OCI-LY7 (cell line): ENCODE data around the gene ANKRD53. TPM values are rescaled to one million over a fixed set of nuclear protein-coding genes. Genes with fewer than 3 reads are reported as not detected.

Source experiments
- BruUV-seq: library from RNA; stranded (reverse); fragments of 400-500 nt; replicated peaks from 2 replicates; lab custom pipeline; 2021; lab: Mats Ljungman, UMichigan
- CTCF ChIA-PET: fragments of 300-600 bp; sonication (Branson Sonifier 250); formaldehyde crosslinking; loops from one replicate; lab custom pipeline; 2022; ENCODE audit warnings: antibody characterized with exemption; ENCODE audit not compliant: unreplicated experiment; lab: Charles Lee
- POLR2A ChIA-PET: fragments of 300-600 bp; sonication (Branson Sonifier 250); formaldehyde crosslinking; loops from one replicate; lab custom pipeline; 2022; ENCODE audit warnings: antibody characterized with exemption; lab: Charles Lee
- DNase-seq: peaks from one replicate; pipeline ENCODE4 v3.0.0-alpha.2; 2015; ENCODE audit warnings: low spot score
- H2AFZ ChIP-seq: fragments of 200-600 bp; sonication (generic), shearing (Covaris generic); 2 replicates; pipeline ENCODE4 v1.6.1; 2014; ENCODE audit warnings: mild to moderate bottlenecking, antibody characterized with exemption, low read length, moderate library complexity
- H3K27ac ChIP-seq: fragments of 200-600 bp; sonication (generic); 2 replicates; pipeline ENCODE4 v1.5.1; 2014; ENCODE audit warnings: mixed run types, low read depth, mild to moderate bottlenecking, moderate library complexity, low read length, inconsistent platforms; ENCODE audit not compliant: poor library complexity, severe bottlenecking
- H3K36me3 ChIP-seq: fragments of 200-600 bp; sonication (generic); 2 replicates; pipeline ENCODE4 v1.6.1; 2014; ENCODE audit warnings: mild to moderate bottlenecking, antibody characterized with exemption, low read length, moderate library complexity, mixed read lengths; ENCODE audit not compliant: insufficient read depth
- H3K4me1 ChIP-seq: fragments of 200-600 bp; sonication (generic); 2 replicates; pipeline ENCODE4 v1.5.1; 2014; ENCODE audit warnings: mild to moderate bottlenecking, low read length; ENCODE audit not compliant: insufficient read depth, poor library complexity, severe bottlenecking
- H3K4me2 ChIP-seq: fragments of 200-600 bp; sonication (generic); 2 replicates; pipeline ENCODE4 v1.6.1; 2014; ENCODE audit warnings: mild to moderate bottlenecking, low read length
- H3K4me3 ChIP-seq: fragments of 200-600 bp; sonication (generic); 2 replicates; pipeline ENCODE4 v1.5.1; 2014; ENCODE audit warnings: mild to moderate bottlenecking, low read depth, low read length; ENCODE audit not compliant: poor library complexity, severe bottlenecking
- H3K79me2 ChIP-seq: fragments of 200-600 bp; sonication (generic); 2 replicates; pipeline ENCODE4 v1.6.1; 2016; ENCODE audit warnings: low read depth, mild to moderate bottlenecking, low read length, moderate library complexity, mixed read lengths; ENCODE audit not compliant: insufficient read depth
- H3K9me2 ChIP-seq: fragments of 200-600 bp; sonication (generic); 2 replicates; pipeline ENCODE4 v1.6.1; 2016; ENCODE audit warnings: mild to moderate bottlenecking, low read length, mixed read lengths; ENCODE audit not compliant: insufficient read depth
- H3K9me3 ChIP-seq: fragments of 200-600 bp; sonication (generic); 2 replicates; pipeline ENCODE4 v1.6.1; 2014; ENCODE audit warnings: mild to moderate bottlenecking, mixed run types, low read length, mixed read lengths
- H4K20me1 ChIP-seq: fragments of 200-600 bp; sonication (generic); 2 replicates; pipeline ENCODE4 v1.6.1; 2014; ENCODE audit warnings: mild to moderate bottlenecking, antibody characterized with exemption, low read length, moderate library complexity, mixed read lengths; ENCODE audit not compliant: insufficient read depth
- CTCF ChIP-seq: fragments of 200-600 bp; sonication (generic); conservative IDR thresholded peaks from 2 replicates; pipeline ENCODE4 v1.5.1; 2014; ENCODE audit warnings: mild to moderate bottlenecking, antibody characterized with exemption, low read length, moderate library complexity, mixed read lengths
- EZH2phosphoT487 ChIP-seq: fragments of 200-600 bp; sonication (generic); IDR thresholded peaks from 2 replicates; pipeline ENCODE4 v1.6.1; 2018; ENCODE audit warnings: low read depth, borderline replicate concordance, mild to moderate bottlenecking, mixed run types, antibody characterized with exemption, low read length, moderate library complexity, mixed read lengths
- intact Hi-C: fragments of 100-400 bp; cut with micrococcal nuclease; formaldehyde crosslinking; loops from one replicate; pipeline ENCODE4 v1.10.0; 2022; ENCODE audit not compliant: unreplicated experiment
- total RNA-seq, 2 experiments: library from RNA; depleted of rRNA in 1 of 2; stranded (reverse); fragments of >200 nt in 1 of 2; shearing (Covaris generic) in 1 of 2; gene quantifications; 2 replicates each; pipeline ENCODE4 v1.2.3, GENCODE V29; 2014 to 2022

The ANKRD53 gene
- total RNA-seq, 2 experiments from 2014 or later = not detected

- POLR2A ChIA-PET = no interaction called here
- Histone ChIP-seq H2AFZ (no peak overlapping the region), H3K36me3 (no peaks in the 10 kb centered on the region), H3K9me3 (no peaks in the 10 kb centered on the region), H3K9me2 (no peaks in the 10 kb centered on the region), H3K4me2 (no peak overlapping the region), H3K79me2 (no peaks in the 10 kb centered on the region), H3K27ac (no peak overlapping the region), H3K4me3 (no peak overlapping the region), H4K20me1 (no peaks in the 10 kb centered on the region), H3K4me1 (peaks cover 16% of the 10 kb centered on the region)
- CTCF ChIA-PET = no interaction called here
- TF ChIP-seq EZH2phosphoT487 (no peak), CTCF (no peak)
- BruUV-seq = no TSS peak
- DNase-seq = no peak
- intact Hi-C loops = no loop called here
Measured at GRCh38 chr2:70961648-70961994, 16.8 kb upstream of the ANKRD53 start.

- Histone ChIP-seq H3K27ac (no peak overlapping the region), H3K36me3 (no peaks in the 10 kb centered on the region), H3K4me2 (no peak overlapping the region), H3K4me3 (no peak overlapping the region), H3K4me1 (peaks cover 16% of the 10 kb centered on the region), H3K9me2 (no peaks in the 10 kb centered on the region), H3K9me3 (no peaks in the 10 kb centered on the region), H4K20me1 (no peaks in the 10 kb centered on the region), H2AFZ (no peak overlapping the region), H3K79me2 (no peaks in the 10 kb centered on the region)
- BruUV-seq = no TSS peak
- POLR2A ChIA-PET = interaction anchor here (1.2 kb wide), 1 partner anchor 9 kb away, joined by 3 read pairs; no protein-coding TSS in a partner anchor
- no peak for TF ChIP-seq CTCF
- TF ChIP-seq EZH2phosphoT487 = no peak
- no peak for DNase-seq
- intact Hi-C loops = no loop called here
- CTCF ChIA-PET = interaction anchor here (1.2 kb wide), 1 partner anchor 9 kb away, joined by 3 read pairs; no protein-coding TSS in a partner anchor
Measured at GRCh38 chr2:70962211-70962884, 16.1 kb upstream of the ANKRD53 start.
